GM10248 (cell line): ENCODE data around the gene NSMF.

Experiments
- CTCF ChIA-PET: fragments of 300-600 bp; sonication (Branson Sonifier 250); formaldehyde crosslinking; extraction: SDS; loops from one replicate; lab custom pipeline; 2021; ENCODE audit warnings: antibody characterized with exemption; lab: Yijun Ruan, JAX
- POLR2A ChIA-PET: fragments of 350-650 bp; sonication (Branson Sonifier 250); formaldehyde crosslinking; extraction: SDS; loops from one replicate; lab custom pipeline; 2020; ENCODE audit warnings: antibody characterized with exemption; lab: Yijun Ruan, JAX
- DNase-seq: peaks from one replicate; pipeline ENCODE4 v3.0.0; 2012; ENCODE audit errors: extremely low spot score
- CTCF ChIP-seq: IDR thresholded peaks from 2 replicates; pipeline ENCODE4 v1.5.1; 2012; ENCODE audit warnings: mild to moderate bottlenecking, low read depth; ENCODE audit errors: extremely low read depth, missing control alignments, control extremely low read depth

The NSMF gene

GRCh38 chr9:137486545-137487453 is 27.7 kb upstream of the NSMF start:
- CTCF ChIA-PET = interaction anchor here (1.2 kb wide), 1 partner anchor 23 kb away, joined by 6 read pairs; no protein-coding TSS in a partner anchor

GRCh38 chr9:137486141-137486490 is 27.0 kb upstream of the NSMF start:
- no peak for DNase-seq
- ChIA-PET CTCF (interaction anchor here (1.2 kb wide), 1 partner anchor 23 kb away, joined by 6 read pairs; no protein-coding TSS in a partner anchor), POLR2A (no interaction called here)
- TF ChIP-seq CTCF = no peak

More at GRCh38 chr9:137486545-137487453, 27.7 kb upstream of the NSMF start:
- no peak for TF ChIP-seq CTCF
- POLR2A ChIA-PET = no interaction called here
- no peak for DNase-seq

DNA sequence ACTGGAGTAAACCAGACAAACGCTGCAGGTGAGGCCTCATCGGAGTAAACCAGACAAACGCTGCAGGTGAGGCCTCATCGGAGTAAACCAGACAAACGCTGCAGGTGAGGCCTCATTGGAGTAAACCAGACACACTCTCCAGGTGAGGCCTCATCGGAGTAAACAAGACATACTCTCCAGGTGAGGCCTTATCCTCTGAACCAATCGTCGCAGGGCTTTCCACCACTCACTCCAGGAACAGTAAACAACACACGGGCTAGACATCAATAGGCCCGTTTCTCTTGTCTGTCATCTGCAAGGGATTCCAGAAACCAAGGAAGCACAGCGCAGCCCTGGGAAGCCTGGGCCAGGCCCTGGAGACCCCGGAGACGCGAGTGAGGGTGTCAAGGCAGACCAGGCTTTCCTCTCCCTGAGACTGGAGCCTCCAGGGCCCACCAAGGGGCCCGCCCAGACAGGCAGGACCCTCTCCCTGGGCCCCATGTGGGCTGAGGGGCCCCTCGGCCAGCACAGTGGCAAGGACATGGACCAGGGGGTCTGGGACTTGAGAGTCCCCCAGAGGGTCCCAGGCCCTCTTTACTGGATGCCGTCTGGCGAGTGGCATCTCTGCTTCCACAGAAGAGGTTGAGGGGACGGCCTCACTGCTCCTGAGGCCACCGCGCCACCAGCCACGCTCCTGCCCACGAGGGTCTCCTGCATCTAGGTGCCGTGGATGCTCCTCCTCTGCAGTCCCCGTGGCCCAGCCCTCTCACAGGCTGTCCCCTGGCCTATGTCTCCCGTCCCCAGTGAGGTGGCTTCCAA is 26.4 kb upstream of the NSMF start:
- CTCF ChIA-PET = no interaction called here
- no peak for TF ChIP-seq CTCF
- DNase-seq = no peak
- POLR2A ChIA-PET = no interaction called here

DNA sequence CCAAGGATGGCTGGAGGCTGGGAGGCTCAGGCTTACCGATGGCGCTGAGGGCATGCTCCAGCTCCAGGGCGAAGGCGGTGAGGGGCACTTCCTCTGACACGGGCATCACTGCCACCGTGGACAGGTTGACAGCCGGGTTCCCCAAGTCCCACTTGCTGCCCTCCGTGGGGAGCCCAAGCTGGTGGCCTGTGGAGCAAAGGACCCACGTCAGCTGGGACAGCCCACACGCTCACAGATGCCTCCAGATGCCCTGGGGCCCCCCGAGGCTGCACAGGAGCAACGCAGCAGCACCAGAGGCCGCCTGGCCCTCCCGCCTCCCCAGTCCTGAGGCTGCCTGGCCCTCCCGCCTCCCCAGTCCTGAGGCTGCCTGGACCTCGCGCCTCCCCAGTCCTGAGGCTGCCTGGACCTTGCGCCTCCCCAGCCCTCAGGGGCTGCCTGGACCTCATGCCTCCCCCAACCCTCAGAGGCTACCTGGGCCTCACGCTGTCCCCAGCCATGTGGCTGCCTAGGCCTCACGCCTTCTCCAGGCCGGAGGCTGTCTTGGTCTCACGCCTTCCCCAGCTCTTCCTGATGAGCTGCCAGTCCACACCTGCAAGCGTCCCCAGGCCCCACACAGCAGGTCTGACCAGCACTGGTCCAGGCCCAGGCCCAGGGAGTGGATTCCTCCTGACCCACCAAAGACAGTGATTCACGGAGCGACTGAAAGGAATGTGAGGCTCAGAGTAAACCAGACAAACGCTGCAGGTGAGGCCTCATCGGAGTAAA is 25.6 kb upstream of the NSMF start:
- POLR2A ChIA-PET = no interaction called here
- no peak for DNase-seq
- CTCF ChIA-PET = no interaction called here
- no peak for TF ChIP-seq CTCF

DNA sequence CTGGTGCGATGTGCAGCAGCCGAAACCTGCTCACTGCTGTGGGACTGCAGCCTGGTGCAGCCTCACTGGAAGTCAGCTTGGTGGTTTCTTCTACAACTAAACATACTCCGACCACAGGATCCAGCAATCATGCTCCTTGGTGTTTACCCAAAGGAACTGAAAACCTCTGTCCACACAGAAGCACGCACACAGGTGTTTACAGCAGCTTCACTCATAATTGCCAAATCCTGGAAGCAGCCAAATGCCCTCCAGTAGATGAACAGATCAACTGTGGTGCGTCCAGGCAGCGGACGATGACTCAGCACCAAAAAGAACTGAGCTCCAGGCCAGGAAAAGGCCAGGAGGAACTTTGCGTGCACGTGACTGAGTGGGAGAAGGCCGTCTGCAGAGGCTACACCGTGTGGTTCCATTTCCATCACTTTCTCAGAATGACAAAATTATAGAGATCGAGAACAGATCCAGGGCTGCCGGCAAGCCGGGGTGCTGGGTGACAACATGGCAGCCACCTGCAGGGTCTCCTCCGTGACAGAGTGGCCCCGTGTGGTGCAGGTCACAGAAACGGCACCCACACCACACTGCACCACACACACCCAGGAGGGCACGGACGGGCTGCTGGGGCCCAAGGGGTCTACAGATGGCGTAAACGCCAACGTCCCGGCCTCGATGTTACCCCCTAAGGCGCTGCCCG is 23.1 kb upstream of the NSMF start:
- no peak for TF ChIP-seq CTCF
- no peak for DNase-seq
- ChIA-PET POLR2A (no interaction called here), CTCF (interaction anchor here (0.8 to 1.2 kb wide), 2 partner anchors 13 to 35 kb away, joined by 3 to 4 read pairs; no protein-coding TSS in a partner anchor)
